Measurements from ENCODE around the gene SMAD1.

DNA sequence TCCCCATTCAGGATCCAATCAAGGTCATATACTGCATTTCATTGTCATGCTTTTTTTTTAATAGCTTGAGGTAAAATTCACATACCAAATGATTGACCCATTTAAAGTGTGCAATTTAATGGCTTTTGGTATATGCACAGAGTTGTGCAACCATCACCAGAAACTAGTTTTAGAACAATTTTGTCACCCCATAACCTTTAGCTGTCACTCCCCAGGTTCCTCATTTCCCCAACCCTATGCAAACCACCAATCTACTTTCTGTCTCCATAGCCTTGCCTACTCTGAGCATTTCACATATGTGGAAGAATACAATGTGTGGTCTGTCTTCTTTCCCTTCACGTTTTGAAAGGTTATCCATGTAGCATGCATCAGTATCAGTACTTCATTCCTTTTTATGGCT is 1.4 kb upstream of the SMAD1 start:
- TF ChIP-seq EZH2phosphoT487 (IDR thresholded peaks at IDR 0.05; ENCODE audit: low read depth): no peak
- TF ChIP-seq, protein P1, sequence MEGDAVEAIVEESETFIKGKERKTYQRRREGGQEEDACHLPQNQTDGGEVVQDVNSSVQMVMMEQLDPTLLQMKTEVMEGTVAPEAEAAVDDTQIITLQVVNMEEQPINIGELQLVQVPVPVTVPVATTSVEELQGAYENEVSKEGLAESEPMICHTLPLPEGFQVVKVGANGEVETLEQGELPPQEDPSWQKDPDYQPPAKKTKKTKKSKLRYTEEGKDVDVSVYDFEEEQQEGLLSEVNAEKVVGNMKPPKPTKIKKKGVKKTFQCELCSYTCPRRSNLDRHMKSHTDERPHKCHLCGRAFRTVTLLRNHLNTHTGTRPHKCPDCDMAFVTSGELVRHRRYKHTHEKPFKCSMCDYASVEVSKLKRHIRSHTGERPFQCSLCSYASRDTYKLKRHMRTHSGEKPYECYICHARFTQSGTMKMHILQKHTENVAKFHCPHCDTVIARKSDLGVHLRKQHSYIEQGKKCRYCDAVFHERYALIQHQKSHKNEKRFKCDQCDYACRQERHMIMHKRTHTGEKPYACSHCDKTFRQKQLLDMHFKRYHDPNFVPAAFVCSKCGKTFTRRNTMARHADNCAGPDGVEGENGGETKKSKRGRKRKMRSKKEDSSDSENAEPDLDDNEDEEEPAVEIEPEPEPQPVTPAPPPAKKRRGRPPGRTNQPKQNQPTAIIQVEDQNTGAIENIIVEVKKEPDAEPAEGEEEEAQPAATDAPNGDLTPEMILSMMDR (IDR thresholded peaks at IDR 0.05; ENCODE audit: low read depth, low read length): no peak
